NOMO-1 (cell line): ENCODE results near the gene ATP2A2.
A peak's percentile ranks its signal among the peaks of the same experiment; 100 is the strongest.

Source experiments
- DNase-seq, 2 experiments: peaks; one replicate each; lab custom pipeline; 2025; ENCODE audit not compliant: unreplicated experiment in 2 of 2; lab: John Stamatoyannopoulos, UW

The ATP2A2 gene

DNA sequence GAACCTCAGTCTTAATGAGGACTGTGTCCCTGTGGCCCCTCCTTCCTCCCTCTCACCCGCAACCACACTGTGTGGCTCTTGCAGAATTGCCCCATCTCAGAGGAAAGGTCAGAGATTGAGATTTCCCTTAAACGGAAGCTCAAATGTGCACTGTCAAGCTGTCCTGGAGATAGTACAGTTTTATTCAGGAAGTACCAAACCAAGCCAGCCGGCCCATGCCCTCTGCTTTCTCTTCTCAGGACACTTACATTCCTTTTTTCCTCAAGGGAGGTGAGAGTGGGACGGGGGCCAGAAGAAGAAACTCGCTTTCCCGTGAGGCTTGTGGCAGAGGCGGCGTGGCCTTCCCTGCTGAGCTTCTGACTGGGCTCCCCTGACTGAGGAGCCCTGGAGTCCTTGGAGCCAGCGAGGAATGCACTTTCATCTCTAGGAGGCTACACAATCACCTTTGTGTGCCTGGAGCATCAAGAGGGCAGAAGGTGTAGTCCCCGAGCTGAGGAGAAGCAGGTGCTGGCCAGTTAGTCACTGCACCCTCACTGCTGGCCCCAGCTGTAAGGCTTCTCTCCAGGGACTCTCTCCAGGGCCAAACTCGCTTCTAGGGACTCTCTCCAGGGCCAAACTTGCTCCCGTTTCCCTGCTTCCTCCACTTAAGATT, 24.1 kb upstream of the ATP2A2 start:
- DNase-seq, result peak; percentile 62 to 91

DNA sequence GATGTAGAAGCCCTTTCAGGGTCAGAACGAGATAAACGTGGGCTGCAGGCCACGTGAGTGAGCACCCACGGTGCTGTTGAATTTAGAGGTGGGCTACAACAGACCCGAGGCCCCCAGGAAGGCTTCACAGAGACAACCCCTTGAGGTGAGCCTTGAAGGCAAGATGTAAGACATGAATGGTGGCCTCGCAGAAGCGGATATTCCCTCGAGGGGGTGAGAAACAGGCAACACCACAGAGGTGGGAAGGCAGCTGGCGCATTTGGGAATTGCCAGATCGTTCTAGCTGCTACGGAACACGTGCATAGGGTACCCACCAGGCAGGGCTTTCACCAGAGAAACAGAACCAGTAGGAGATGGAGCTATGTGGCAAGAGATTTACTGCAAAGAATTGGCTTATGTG, 22.6 kb upstream of the ATP2A2 start:
- no peak for DNase-seq

DNA sequence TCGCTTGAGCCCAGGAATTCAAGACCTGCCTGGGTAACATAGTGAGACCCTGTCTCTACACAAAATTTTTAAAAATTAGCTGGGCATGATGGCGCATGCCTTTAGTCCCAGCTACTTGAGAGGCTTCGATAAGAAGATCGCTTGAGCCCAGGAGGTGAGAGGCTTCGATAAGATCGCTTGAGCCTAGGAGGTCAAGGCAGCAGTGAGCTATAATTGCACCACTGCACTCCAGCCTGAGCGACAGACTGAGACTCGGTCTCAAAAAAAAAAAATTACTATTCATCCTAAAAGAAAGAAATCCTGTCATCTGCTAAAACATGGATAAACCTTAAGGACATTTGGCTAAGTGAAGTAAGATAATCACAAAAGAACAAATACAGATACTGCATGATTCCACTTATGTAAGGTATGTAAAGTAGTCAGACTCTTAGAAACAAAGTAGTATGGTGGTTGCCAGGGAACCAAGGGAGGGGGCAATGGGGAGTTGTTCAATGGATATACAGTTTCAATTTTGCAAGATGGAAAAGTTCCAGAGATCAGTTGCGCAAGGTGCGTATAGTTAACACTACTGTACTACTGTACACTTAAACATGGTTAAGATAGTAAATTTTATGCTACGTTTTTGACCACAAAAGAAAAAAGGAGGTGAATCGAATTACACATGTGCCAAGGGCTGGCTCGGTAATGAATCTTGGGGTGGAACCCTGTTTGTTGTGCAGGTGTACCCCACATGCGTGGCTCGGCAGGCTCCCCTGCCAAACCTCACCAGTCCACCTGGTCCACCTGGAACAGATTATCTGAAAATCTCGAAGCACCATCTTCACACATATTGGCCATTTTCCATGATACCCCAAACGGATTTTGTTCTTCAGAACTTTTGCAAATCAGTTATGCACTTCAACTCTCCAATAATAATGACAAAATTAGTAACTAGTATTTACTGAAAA, 18.3 kb upstream of the ATP2A2 start:
- peak; percentile 37 to 63 for DNase-seq

DNA sequence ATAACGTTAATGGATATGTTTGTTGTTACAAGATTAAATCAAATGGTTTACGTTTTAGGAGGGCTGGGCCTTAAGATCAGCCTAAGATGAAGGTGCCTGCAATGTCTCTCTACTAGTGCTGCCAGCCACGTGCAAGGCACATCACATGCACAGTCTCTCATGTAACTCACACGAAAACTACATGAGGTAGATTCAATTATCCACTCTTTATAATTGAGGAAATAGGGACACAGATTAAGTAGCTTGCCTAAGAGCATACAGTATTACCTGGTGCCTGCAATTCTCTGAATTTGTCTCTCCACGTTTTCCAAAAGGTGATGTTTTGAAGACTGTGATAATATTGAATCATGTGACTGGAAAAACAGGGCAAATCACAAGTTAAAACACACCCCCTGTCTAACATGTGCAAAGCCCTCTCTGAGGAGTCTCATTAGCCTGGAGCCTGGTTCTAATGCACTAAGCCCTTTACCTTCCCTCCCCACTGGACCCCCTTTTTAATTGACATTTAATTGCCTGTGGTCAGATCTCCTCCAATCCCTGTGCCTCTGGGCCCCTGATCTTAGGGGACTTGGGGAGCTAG, 14.6 kb upstream of the ATP2A2 start:
- no peak for DNase-seq

DNA sequence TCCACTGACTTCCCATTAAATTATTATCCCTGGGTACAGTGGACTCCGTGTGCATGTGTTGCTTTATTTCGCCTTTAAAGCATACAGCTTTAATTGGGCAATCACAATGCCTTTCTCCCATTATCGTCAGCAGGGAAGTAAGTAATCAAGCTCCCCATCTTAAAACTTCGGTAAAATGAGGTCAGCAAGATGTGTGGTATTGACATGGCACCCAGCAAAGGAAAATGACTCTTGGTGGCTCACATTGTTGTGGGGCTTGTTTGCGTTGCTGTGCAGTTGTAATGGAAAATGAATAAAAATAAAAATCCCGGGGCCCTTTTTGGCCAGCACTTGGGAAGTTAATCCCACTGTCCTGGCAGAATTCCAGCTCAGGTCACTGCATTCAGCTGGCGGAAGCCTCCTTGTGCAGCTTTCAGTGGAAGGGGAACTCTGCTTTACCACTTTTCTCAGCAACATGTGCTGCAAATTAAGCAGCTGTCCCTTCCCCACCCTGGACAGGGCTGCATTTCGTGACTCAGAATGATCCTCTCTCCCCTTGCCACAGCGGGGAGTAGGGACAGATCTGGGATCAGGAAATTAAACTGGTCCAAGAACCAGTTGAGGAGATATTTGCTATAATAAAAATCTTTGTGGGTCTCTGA, 13.9 kb upstream of the ATP2A2 start:
- DNase-seq, result peak in 1 of 2 experiments; percentile 43

DNA sequence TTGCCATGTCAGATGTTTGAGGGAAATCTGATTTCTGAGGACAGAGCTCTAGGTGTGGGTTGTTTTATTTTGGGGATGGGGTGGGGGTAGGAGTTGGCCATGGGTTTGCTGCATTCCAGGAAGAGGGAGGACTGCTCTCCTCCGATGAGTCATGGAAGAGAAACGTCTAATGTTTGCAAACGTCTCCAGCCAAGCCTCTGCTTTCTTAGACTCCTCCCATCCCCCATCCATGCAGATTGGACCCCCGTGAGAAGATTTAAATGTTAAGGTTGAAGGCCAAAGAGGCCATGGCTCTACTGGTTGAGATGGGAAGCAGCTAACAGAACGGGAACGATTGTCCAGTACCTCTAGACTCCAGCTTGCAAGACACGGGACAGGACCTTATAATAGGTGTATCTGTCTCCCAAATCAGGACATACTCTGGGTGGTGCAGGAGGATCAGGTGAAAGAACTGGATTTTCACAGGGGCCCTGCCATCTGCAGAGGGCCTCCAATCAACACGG, 11.4 kb upstream of the ATP2A2 start:
- no peak for DNase-seq

DNA sequence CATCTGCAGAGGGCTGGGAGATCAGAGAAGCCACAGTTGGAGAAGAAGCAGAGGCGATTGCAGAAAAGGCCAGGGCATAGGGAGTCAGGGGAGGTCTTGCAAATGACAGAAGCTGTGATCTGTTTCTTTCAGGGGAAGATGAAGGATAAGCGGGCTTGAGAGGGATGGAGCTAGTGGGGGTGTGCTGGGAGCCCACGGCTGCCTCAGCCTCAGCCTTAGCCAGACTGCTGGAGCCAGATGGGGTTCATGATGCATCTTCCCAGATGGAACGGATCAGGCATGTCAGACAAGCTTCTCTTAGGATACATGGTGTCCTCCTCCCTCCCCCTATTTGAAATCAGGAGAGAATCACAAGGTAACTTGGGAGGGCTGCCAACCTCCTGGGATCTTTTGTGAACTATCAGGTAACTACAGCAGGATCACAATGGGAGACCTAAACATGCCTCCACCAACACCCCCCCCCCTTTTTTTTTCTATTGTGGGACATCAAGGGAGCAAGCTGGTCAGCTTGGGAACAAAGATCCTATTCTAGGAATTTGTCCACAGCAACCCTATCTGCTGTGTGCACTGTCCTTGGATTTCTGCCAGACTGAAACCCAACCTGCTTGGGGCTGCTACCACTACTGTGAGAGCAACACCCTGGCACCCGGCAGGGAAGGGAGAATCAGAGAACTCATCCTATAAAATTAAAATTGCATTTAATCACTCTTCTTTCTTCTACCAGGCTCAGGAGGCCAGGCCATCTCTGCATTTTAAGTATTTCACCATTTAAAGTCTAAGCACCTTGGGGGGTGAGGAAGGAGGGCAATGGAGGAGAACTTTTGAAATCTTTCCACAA, 10.7 kb upstream of the ATP2A2 start:
- DNase-seq, result no peak

DNA sequence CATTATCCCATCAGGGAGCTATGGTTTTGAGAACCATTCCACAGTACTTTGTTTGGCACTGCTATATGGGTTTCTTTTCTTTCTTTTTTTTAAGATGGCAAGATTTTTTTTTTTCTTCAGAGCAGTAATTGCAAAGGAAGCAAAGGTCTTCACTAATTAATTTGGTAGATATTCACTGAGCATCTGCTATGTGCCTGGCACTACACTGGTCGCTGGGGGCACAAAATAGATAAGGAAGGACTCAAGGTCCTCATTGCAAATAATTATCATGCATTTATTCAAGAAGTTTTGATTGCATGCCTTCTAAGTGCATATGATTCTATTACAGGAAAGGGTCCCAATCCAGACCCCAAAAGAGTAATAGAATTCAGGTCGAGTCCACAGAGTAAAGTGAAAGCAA, 10.0 kb upstream of the ATP2A2 start:
- DNase-seq, result no peak

DNA sequence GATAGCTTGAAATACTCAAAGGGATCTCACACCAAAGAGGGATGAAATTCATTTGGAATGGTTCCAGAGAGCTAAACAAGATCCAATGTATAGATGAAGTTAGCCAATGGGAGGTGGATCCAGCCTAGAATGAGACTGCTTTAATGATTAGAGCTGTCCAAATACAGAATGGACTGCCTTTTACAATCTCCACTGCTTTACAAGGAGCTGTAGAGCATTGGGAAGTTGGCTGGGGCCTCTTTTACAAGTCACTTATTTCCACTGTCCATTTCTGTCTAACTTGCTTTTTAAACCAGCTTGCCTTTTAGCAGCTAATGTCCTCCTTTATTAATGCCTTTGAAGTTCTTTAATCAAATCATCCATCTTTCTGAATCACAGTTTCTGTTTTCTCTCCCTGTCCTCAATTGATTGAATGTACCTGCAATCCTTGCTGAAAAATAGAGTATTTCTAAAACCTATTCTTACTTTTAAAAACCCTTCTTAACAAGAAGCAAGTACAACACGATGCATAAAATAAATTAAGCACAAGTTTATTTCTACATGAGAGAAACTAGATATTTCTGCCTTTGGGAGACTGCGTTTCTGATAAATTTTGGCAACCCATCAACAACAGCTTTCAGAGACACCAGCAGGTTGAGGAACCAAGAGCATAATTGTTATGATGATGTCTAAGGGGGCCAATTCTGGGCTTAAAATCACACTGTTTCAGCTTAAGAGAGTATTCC, 3.4 kb upstream of the ATP2A2 start:
- DNase-seq, result no peak

DNA sequence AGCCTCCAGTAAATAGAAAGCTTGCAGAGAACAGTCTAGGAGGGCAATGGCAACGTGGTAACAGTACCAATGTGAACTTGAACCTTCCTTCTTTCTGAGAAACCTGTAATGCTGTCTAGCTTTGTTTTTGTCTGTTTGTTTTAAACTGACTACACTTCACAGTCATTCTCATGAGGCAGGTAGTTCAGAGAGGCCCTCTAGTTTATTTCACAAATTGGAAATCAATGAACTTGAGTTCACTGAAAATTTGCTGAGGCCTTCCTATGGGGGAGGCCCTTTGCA, 2.9 kb upstream of the ATP2A2 start:
- DNase-seq, result no peak

DNA sequence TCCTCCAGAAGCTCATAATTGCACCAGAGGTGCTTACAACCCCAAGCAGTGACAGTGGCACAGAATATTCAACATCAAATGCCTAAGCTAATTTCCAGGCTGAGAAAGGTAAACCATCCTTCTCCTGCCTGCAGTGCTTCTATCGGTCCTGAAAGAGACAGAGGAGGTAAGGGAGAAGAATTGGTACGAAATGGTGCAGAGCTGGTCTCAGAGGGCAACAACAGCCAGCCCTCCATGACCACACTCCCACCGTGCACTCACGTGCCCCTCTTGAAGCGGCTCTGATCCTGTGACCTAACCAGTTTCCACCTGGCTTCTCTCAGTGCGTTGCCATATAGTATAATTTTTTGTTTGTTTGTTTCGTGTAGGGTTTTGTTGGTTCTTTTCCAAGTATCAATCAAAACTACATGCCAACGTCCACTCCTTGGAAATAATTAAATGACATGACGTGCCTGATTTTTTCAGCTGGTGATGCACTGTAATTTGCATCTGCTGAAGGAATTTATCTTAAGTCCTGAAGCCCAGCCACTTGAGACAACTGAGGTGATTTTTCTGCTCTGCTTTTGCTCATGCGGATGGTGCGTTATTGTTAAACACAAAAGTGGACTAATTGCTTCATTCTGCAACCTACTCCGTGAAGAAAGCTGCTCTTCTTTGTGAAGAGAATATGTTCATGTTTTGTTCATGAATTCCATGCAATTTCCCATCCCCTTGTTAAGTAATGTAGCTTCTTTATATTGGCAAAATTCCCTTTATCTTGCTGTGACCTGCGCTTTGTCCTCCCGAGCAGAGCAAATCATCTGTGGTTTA, 1.3 kb upstream of the ATP2A2 start:
- DNase-seq, result no peak

DNA sequence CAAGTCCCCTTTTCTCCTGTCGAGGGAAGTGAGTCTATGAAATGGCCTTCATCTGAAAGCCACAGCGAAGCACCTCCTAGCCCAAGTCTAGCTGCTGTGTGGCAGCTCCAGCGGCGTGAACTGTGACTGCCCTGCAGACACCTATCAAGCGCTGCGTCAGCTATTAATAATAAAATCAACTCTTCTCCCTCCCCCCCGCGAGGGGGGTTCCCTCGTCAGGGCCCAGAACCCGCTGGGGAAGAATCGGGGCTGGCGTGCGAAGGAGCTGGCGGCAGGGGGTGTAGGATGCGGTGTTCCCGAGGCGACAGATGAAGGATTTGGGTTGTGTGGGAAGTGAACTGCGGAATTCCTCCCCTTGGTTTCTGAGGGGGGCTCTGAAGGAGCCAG, 662 bp upstream of the ATP2A2 start:
- DNase-seq, result peak; percentile 19 to 33

DNA sequence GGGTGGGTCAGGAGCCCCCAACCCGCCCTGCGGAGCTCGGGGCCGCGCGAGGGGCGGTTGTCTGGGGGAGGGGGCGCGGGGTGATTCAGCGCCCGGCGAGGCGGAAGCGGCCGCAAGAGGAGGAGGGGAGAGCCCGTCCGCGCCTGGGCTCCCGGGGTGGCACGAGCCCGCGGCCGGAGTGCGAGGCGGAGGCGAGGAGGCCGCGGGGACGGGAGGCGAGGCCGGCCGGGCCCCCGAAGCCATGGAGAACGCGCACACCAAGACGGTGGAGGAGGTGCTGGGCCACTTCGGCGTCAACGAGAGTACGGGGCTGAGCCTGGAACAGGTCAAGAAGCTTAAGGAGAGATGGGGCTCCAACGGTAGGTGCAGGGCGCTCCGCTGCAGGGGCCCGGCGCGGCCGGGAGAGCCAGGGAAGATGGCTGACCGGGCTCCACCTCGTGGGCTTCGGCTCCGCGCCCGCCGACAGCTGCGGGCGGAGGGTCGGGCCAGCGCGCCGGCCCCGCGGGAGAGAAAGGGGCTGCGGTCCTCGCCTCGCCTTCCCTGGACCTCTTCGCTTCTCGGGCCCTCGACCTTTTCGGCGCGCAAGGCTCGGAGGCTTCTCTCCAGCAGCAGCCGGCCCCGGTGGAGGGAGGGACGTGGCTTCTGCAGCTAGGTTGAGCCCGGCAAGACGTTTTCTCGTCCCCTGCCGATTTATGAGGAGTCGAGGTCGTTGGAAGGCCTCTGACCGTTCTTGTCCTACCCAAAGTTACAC, 677 bp downstream of the ATP2A2 start:
- DNase-seq, result peak; percentile 33 to 52

DNA sequence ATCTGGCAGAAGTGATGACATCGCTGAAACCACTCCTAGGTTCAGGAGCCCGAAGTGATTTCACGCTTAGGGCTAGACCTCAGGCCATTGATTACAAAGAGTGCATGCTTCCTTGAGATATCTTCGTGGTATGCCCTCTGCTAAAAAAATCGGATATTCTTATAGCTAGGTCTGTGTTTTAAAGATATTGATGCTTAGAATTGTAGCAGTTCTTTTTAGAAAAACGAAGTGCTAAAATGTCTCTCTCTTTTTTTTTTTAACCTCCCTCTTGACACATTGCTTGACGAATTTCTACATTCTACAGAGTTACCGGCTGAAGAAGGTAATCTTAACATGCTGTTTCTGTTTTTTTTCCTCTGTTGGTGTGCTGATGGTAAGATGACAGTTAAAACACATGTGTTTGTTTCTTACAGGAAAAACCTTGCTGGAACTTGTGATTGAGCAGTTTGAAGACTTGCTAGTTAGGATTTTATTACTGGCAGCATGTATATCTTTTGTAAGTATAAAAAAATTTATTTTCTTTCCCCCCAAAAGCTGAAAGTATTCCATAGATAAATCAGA, 1.3 kb downstream of the ATP2A2 start:
- DNase-seq, result peak; percentile 38 to 55

DNA sequence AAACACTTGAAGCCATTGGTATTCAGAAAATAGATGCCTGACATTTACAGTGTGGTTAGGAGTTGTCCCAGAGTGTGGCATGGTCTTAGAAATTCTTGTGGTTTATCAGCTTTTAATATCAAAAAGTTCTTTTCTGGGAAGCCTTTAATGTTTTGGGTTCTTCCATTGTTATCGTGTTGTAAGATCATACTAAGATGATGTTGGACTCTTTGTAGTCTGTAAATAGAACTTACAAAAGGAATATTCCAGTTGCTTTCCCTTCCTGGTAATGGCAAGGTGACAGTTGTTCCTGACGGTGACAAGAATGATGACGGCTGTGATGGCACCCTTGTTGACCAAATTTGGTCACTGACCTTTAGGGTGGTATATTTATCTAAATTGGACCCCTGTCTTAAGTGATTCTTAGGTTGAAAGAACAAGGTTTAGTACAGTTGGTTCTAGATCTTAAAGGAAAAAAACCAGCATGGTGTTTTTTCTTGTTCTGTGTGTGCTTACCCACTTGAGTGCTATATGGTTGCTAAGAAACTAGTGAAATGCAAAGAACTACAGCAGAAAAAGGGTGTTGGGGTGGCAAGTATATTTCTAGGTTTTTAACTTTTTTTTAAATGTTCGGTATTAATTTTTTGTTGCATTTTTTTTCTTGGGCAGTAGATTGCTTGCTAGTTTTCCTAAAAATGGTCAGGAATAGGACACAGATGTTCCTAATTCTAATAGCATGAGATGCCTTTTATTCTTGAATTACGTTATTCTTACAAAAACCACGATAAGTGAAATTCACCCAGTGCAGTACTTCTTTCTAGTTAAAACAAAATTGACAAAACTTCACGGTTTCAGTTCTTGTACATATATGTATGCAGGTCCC, 2.1 kb downstream of the ATP2A2 start:
- DNase-seq, result no peak

DNA sequence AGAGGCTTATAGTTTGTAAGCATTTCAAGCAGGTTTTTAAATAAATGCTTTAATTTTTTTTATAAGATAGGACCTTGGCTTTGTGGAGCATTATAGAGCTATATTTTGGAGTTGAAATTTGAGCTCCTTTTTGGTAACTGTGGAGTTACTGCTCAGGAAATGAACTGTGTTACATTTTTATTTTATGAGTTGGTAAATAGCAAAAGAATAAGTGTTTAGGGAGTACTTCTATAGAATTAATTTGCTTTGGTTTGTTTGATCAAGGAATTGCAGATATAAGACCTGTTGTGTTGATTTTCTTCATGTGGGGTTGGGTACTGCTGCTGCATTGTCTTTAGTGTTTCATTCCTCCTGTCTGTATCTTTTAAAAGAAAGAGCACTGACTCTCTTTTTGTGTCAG, 3.5 kb downstream of the ATP2A2 start:
- DNase-seq, result no peak

DNA sequence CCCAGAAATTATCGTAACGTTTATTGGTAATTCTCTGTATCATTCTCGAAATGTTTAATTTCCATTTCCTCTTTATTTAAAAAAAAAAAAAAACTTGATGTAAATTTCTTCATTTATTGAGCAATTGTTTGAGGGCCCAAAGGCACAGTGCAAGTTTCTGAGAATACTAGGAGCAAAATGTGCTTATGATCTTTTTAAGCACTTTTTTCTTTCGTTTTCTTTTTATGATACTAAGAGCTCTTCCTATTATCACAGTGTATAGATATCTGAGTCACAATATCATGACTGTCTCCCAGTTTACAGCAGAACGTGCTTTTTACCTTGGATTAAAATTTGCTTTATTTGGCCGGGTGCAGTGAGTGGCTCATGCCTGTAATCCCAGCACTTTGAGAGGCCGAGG, 5.6 kb downstream of the ATP2A2 start:
- peak in 1 of 2 experiments; percentile 33 for DNase-seq
